Hepatocyte (in vitro differentiated cells): Measurements from ENCODE around the gene ABL1. TPM values are rescaled to one million over a fixed set of nuclear protein-coding genes. Genes with fewer than 3 reads are reported as not detected.
"Not testable (repeated sequence)": the region's sequence is repeated elsewhere in the genome, so short reads cannot be mapped to it uniquely, and the experiment has no call there.

Experiments used
- DNase-seq: peaks from one replicate; pipeline ENCODE4 v3.0.0-alpha.2; 2016; ENCODE audit warnings: low spot score
- H2AFZ ChIP-seq: fragments of 200-600 bp; sonication (generic); 2 replicates; pipeline ENCODE4 v1.6.0; 2016; ENCODE audit warnings: antibody characterized with exemption, mild to moderate bottlenecking
- H3K27ac ChIP-seq: fragments of 200-600 bp; sonication (generic); 2 replicates; pipeline ENCODE4 v1.5.1; 2016; ENCODE audit warnings: mild to moderate bottlenecking
- H3K27me3 ChIP-seq: fragments of 200-600 bp; sonication (generic); 2 replicates; pipeline ENCODE4 v1.6.1; 2016
- H3K36me3 ChIP-seq: fragments of 200-600 bp; sonication (generic); replicated peaks from 2 replicates; pipeline ENCODE4 v1.5.1; 2016; ENCODE audit warnings: low read depth; ENCODE audit not compliant: insufficient read depth
- H3K4me1 ChIP-seq: fragments of 200-600 bp; sonication (generic); 2 replicates; pipeline ENCODE4 v1.5.1; 2016; ENCODE audit warnings: mild to moderate bottlenecking, moderate library complexity; ENCODE audit not compliant: insufficient read depth
- H3K4me2 ChIP-seq: fragments of 200-600 bp; sonication (generic); 2 replicates; pipeline ENCODE4 v1.6.0; 2016
- H3K4me3 ChIP-seq: fragments of 200-600 bp; sonication (generic); 2 replicates; pipeline ENCODE4 v1.5.1; 2016; ENCODE audit warnings: mild to moderate bottlenecking
- H3K79me2 ChIP-seq: fragments of 200-600 bp; sonication (generic); 2 replicates; pipeline ENCODE4 v1.6.0; 2017; ENCODE audit warnings: mild to moderate bottlenecking
- H3K9me2 ChIP-seq: fragments of 200-600 bp; sonication (generic); replicated peaks from 2 replicates; pipeline ENCODE4 v1.6.0; 2017; ENCODE audit warnings: mild to moderate bottlenecking; ENCODE audit not compliant: insufficient read depth
- H3K9me3 ChIP-seq: fragments of 200-600 bp; sonication (generic); 2 replicates; pipeline ENCODE4 v1.5.1; 2016; ENCODE audit warnings: low read depth, mild to moderate bottlenecking
- H4K20me1 ChIP-seq: fragments of 200-600 bp; sonication (generic); 2 replicates; pipeline ENCODE4 v1.6.0; 2016; ENCODE audit warnings: mild to moderate bottlenecking; ENCODE audit not compliant: insufficient read depth, poor library complexity, severe bottlenecking
- EZH2 ChIP-seq: fragments of 200-600 bp; sonication (generic); IDR thresholded peaks from 2 replicates; pipeline ENCODE4 v1.6.1; 2016; ENCODE audit warnings: antibody characterized with exemption, mild to moderate bottlenecking, borderline replicate concordance
- EZH2phosphoT487 ChIP-seq: fragments of 200-600 bp; sonication (generic); IDR thresholded peaks from one replicate; pipeline ENCODE4 v1.6.1; 2018; ENCODE audit warnings: antibody characterized with exemption, mild to moderate bottlenecking, low read depth, moderate library complexity; ENCODE audit not compliant: unreplicated experiment, severe bottlenecking
- WGBS: methylation state at CpG from one replicate; pipeline ENCODE4 v1.1.6; 2016; ENCODE audit warnings: low lambda C conversion rate; ENCODE audit errors: missing lambda C conversion rate; 5-methylcytosine and 5-hydroxymethylcytosine counted together
- polyA plus RNA-seq: library from polyadenylated mRNA; unstranded; fragments of >200 nt; fragmentation: Nextera tagmentation; extraction: Ambion mirVana; gene quantifications from 2 replicates; pipeline ENCODE4 v1.2.1, GENCODE V29; 2016
- total RNA-seq: library from RNA; depleted of rRNA; stranded (reverse); fragments of >200 nt; gene quantifications from 2 replicates; pipeline ENCODE4 v1.2.3, GENCODE V29; 2014
- TF ChIP-seq, protein P1 (sequence below): fragments of 200-600 bp; sonication (generic); IDR thresholded peaks from 2 replicates; pipeline ENCODE4 v1.5.1; 2016; ENCODE audit warnings: antibody characterized with exemption, mild to moderate bottlenecking; ENCODE audit not compliant: poor library complexity

The ABL1 gene
- total and polyA plus RNA-seq, 2 experiments from 2014 or later = 43.2 to 46.6 TPM

DNA sequence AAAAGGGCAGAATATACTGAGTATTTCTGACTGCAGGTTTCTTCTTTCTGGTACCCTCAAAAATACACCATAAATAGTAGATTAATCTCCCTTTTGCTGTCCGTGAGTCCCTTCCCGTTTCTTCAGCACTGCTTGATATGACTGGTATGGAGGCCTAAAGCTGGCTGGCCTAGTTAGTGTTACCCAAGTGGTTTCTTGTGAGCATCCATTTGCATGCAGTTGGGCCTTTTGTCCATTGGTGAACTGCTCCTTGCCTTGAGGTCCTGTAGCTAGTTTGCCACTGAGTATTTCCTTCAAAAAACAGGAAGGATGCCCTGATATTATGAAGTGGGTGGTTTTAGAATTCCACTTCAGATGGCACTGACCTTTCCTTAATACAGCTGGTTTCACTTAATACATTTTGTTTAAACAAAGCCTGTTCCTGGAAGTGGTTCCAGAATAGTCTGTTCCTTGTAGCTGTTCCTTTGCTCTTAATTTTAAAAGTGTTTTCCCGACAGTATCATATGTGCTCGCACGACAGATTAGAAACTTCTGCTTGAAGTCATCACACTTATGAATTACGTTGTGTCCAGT, 40.0 kb upstream of the ABL1 start:
- no peaks in the 10 kb centered on the region for H4K20me1 ChIP-seq
- no peak overlapping the region for H3K4me3 ChIP-seq
- peak overlapping the region; percentile 17 for H3K27ac ChIP-seq
- no peaks in the 10 kb centered on the region for H3K9me2 ChIP-seq
- TF ChIP-seq, protein P1, sequence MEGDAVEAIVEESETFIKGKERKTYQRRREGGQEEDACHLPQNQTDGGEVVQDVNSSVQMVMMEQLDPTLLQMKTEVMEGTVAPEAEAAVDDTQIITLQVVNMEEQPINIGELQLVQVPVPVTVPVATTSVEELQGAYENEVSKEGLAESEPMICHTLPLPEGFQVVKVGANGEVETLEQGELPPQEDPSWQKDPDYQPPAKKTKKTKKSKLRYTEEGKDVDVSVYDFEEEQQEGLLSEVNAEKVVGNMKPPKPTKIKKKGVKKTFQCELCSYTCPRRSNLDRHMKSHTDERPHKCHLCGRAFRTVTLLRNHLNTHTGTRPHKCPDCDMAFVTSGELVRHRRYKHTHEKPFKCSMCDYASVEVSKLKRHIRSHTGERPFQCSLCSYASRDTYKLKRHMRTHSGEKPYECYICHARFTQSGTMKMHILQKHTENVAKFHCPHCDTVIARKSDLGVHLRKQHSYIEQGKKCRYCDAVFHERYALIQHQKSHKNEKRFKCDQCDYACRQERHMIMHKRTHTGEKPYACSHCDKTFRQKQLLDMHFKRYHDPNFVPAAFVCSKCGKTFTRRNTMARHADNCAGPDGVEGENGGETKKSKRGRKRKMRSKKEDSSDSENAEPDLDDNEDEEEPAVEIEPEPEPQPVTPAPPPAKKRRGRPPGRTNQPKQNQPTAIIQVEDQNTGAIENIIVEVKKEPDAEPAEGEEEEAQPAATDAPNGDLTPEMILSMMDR = no peak
- no peak for TF ChIP-seq EZH2phosphoT487
- TF ChIP-seq EZH2 = no peak
- 75% methylated on average over 6 of the region's 6 CpGs for WGBS
- H3K36me3 ChIP-seq = no peaks in the 10 kb centered on the region
- no peak for DNase-seq
- H2AFZ ChIP-seq = no peak overlapping the region
- H3K4me1 ChIP-seq = no peaks in the 10 kb centered on the region
- H3K79me2 ChIP-seq = peaks cover 76% of the 10 kb centered on the region
- peaks cover 1% of the 10 kb centered on the region for H3K9me3 ChIP-seq
- no peaks in the 10 kb centered on the region for H3K27me3 ChIP-seq
- H3K4me2 ChIP-seq = no peak overlapping the region

DNA sequence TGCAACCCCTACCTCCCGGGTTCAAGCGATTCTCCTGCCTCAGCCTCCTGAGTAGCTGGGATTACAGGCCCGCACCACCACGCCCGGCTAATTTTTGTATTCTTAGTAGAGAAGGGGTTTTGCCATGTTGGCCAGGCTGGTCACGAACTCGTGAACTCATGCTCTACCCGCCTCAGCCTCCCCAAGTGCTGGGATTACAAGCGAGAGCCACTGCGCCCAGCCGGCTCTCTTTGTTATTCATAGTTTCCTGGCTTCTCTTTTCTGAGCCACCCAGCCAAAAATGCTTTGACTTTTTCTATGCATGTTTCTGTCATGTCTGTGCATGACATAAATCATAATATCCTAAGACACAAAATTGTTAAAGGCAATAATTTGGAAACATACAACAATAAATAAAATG, 31.9 kb upstream of the ABL1 start:
- not testable (repeated sequence) for H3K9me2 ChIP-seq, H2AFZ ChIP-seq, H3K9me3 ChIP-seq, H3K4me1 ChIP-seq, H3K27ac ChIP-seq, H3K4me2 ChIP-seq, H3K36me3 ChIP-seq, H4K20me1 ChIP-seq, DNase-seq, H3K4me3 ChIP-seq, H3K27me3 ChIP-seq
- peaks cover 78% of the 10 kb centered on the region for H3K79me2 ChIP-seq
- 92% methylated on average over 11 of the region's 11 CpGs for WGBS

DNA sequence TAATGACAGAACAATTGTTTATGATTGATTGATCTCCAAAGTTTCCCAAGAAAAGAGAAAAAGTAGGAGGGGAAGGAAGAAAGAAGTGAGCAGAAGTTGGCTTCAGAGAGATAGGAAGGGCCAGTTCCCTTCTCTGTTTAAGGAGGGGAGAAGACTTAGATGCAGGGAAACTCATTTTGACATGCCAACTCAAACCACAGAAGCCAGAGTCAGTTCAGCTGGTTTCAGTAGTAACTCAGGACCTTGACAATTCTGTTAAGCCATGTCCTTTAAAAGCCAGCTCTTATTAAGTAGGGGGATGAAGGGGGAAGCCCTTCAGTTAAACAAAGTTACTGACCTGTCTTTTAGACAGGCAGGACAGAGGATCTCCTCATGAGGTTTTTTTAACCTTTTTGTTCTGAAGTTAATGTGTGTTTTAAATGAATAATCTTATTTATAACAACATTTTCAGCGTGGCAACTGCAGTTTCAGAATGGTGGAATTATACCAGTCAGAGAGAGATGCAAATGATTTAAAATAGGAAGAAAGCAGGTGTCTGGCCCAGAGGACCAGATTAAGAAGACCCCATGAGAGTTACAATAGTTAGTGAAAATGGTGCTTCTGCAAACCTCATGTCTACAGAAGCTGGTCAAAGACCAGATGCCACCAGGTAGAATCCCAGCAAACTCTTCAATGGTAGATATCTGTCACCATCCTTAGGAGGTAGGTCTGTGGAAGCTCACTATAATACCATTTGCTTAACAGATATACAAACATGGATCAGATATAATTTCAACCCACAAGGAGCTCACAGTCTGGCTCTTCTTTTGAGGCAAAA, 29.3 kb upstream of the ABL1 start:
- 86% methylated on average over 1 of the region's 1 CpG for WGBS
- Histone ChIP-seq H3K4me1 (no peaks in the 10 kb centered on the region), H3K9me2 (no peaks in the 10 kb centered on the region), H3K79me2 (peaks cover 57% of the 10 kb centered on the region), H3K4me2 (no peak overlapping the region), H3K36me3 (no peaks in the 10 kb centered on the region), H3K27ac (no peak overlapping the region), H3K27me3 (no peaks in the 10 kb centered on the region), H2AFZ (no peak overlapping the region), H4K20me1 (no peaks in the 10 kb centered on the region), H3K9me3 (no peaks in the 10 kb centered on the region), H3K4me3 (no peak overlapping the region)
- TF ChIP-seq EZH2phosphoT487 (no peak), EZH2 (no peak)
- TF ChIP-seq, protein P1 = no peak
- DNase-seq = no peak

DNA sequence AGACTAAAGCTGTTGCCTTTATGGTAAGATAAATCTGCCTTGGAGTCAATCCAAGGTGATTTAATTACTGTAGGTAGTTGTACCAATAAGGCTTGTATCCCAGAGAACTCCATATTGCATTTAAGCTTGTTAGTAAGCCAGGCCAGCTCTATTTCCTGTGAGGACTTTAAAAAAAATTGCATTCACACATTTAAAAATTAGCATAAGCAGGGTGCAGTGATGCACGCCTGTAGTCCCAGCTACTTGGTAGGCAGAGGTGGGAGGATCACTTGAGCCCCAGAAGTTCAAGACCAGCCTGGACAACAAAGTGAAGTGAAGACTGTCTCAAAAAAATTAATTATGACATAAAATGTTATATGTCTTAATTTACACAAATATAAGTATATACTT, 28.7 kb upstream of the ABL1 start:
- H3K4me3 ChIP-seq = no peak overlapping the region
- no peak overlapping the region for H2AFZ ChIP-seq
- no peaks in the 10 kb centered on the region for H3K4me1 ChIP-seq
- H4K20me1 ChIP-seq = no peaks in the 10 kb centered on the region
- 95% methylated on average over 1 of the region's 1 CpG for WGBS
- TF ChIP-seq EZH2 = no peak
- no peak for TF ChIP-seq EZH2phosphoT487
- TF ChIP-seq, protein P1 = no peak
- no peak overlapping the region for H3K4me2 ChIP-seq
- no peaks in the 10 kb centered on the region for H3K9me2 ChIP-seq
- H3K27me3 ChIP-seq = no peaks in the 10 kb centered on the region
- peaks cover 55% of the 10 kb centered on the region for H3K79me2 ChIP-seq
- no peak overlapping the region for H3K27ac ChIP-seq
- H3K36me3 ChIP-seq = no peaks in the 10 kb centered on the region
- no peaks in the 10 kb centered on the region for H3K9me3 ChIP-seq
- DNase-seq = no peak
